ENCODE results near the gene RIPK3. TPM values are rescaled to one million over a fixed set of nuclear protein-coding genes. Genes with fewer than 3 reads are reported as not detected.
A peak's percentile ranks its signal among the peaks of the same experiment; 100 is the strongest.
"Not testable (repeated sequence)": the region's sequence is repeated elsewhere in the genome, so short reads cannot be mapped to it uniquely, and the experiment has no call there.

Gene RIPK3
- total RNA-seq, 1 experiment from 2014 or later: not detected

- H3K9me3 ChIP-seq: no peaks in the 10 kb centered on the region
- H3K4me3 ChIP-seq: no peak overlapping the region
- no peaks in the 10 kb centered on the region for H3K36me3 ChIP-seq
- H3K27me3 ChIP-seq: no peaks in the 10 kb centered on the region
- no peak for DNase-seq
Observed at GRCh38 chr14:24360281-24360680, 20.5 kb upstream of the RIPK3 start.

- H3K9me3 ChIP-seq: no peaks in the 10 kb centered on the region
- H3K4me3 ChIP-seq: no peak overlapping the region
- no peaks in the 10 kb centered on the region for H3K36me3 ChIP-seq
- DNase-seq: no peak
- H3K27me3 ChIP-seq: no peaks in the 10 kb centered on the region
Observed at GRCh38 chr14:24356208-24356607, 16.4 kb upstream of the RIPK3 start.

- DNase-seq: no peak
- H3K9me3 ChIP-seq: no peaks in the 10 kb centered on the region
- no peaks in the 10 kb centered on the region for H3K36me3 ChIP-seq
- H3K4me3 ChIP-seq: no peak overlapping the region
- no peaks in the 10 kb centered on the region for H3K27me3 ChIP-seq
Observed at GRCh38 chr14:24355009-24355408, 15.2 kb upstream of the RIPK3 start.

- peak; percentile 6 for DNase-seq
- H3K27me3 ChIP-seq, H3K9me3 ChIP-seq, H3K4me3 ChIP-seq, H3K36me3 ChIP-seq: not testable (repeated sequence)
Observed at GRCh38 chr14:24354482-24354825, 14.7 kb upstream of the RIPK3 start.

GRCh38 chr14:24353559-24354481 lies 14.0 kb upstream of the RIPK3 start:
- no peaks in the 10 kb centered on the region for H3K27me3 ChIP-seq
- DNase-seq: no peak
- no peaks in the 10 kb centered on the region for H3K9me3 ChIP-seq
- H3K36me3 ChIP-seq: no peaks in the 10 kb centered on the region
- H3K4me3 ChIP-seq: no peak overlapping the region

- H3K27me3 ChIP-seq: no peaks in the 10 kb centered on the region
- no peaks in the 10 kb centered on the region for H3K9me3 ChIP-seq
- H3K4me3 ChIP-seq: no peak overlapping the region
- no peaks in the 10 kb centered on the region for H3K36me3 ChIP-seq
- DNase-seq: peak; percentile 73
Observed at GRCh38 chr14:24351517-24351916, 11.7 kb upstream of the RIPK3 start.

- Histone ChIP-seq H3K36me3 (no peaks in the 10 kb centered on the region), H3K4me3 (no peak overlapping the region), H3K9me3 (no peaks in the 10 kb centered on the region), H3K27me3 (no peaks in the 10 kb centered on the region)
- no peak for DNase-seq
Observed at GRCh38 chr14:24349742-24350141, 10.0 kb upstream of the RIPK3 start.

GRCh38 chr14:24348186-24348585 lies 8.4 kb upstream of the RIPK3 start:
- H3K27me3 ChIP-seq: no peaks in the 10 kb centered on the region
- DNase-seq: no peak
- no peak overlapping the region for H3K4me3 ChIP-seq
- no peaks in the 10 kb centered on the region for H3K36me3 ChIP-seq
- H3K9me3 ChIP-seq: no peaks in the 10 kb centered on the region

- H3K4me3 ChIP-seq: no peak overlapping the region
- H3K27me3 ChIP-seq: no peaks in the 10 kb centered on the region
- H3K36me3 ChIP-seq: no peaks in the 10 kb centered on the region
- H3K9me3 ChIP-seq: no peaks in the 10 kb centered on the region
- DNase-seq: no peak
Observed at GRCh38 chr14:24347134-24347533, 7.3 kb upstream of the RIPK3 start.

- Histone ChIP-seq H3K36me3 (no peaks in the 10 kb centered on the region), H3K27me3 (no peaks in the 10 kb centered on the region), H3K4me3 (no peak overlapping the region), H3K9me3 (no peaks in the 10 kb centered on the region)
- no peak for DNase-seq
Observed at GRCh38 chr14:24343795-24344660, 4.2 kb upstream of the RIPK3 start.

- no peak for DNase-seq
Observed at GRCh38 chr14:24342889-24343288, 3.1 kb upstream of the RIPK3 start.

GRCh38 chr14:24340606-24341005 lies 815 bp upstream of the RIPK3 start:
- Histone ChIP-seq H3K27me3 (no peaks in the 10 kb centered on the region), H3K4me3 (no peak overlapping the region), H3K36me3 (no peaks in the 10 kb centered on the region), H3K9me3 (no peaks in the 10 kb centered on the region)
- DNase-seq: no peak

More at GRCh38 chr14:24342889-24343288, 3.1 kb upstream of the RIPK3 start:
- no peaks in the 10 kb centered on the region for H3K27me3 ChIP-seq
- H3K4me3 ChIP-seq: no peak overlapping the region
- H3K9me3 ChIP-seq: no peaks in the 10 kb centered on the region
- H3K36me3 ChIP-seq: no peaks in the 10 kb centered on the region

GRCh38 chr14:24338843-24339242 lies 948 bp downstream of the RIPK3 start:
- H3K36me3 ChIP-seq: no peaks in the 10 kb centered on the region
- H3K4me3 ChIP-seq: no peak overlapping the region
- H3K9me3 ChIP-seq: no peaks in the 10 kb centered on the region
- DNase-seq: no peak
- H3K27me3 ChIP-seq: no peaks in the 10 kb centered on the region

GRCh38 chr14:24337824-24338175 lies 2.0 kb downstream of the RIPK3 start:
- Histone ChIP-seq H3K4me3 (no peak overlapping the region), H3K27me3 (no peaks in the 10 kb centered on the region)
- no peak for DNase-seq

GRCh38 chr14:24337144-24337823 lies 2.5 kb downstream of the RIPK3 start:
- H3K36me3 ChIP-seq: no peaks in the 10 kb centered on the region
- no peak overlapping the region for H3K4me3 ChIP-seq
- DNase-seq: no peak
- no peaks in the 10 kb centered on the region for H3K9me3 ChIP-seq
- no peaks in the 10 kb centered on the region for H3K27me3 ChIP-seq

More at GRCh38 chr14:24337824-24338175, 2.0 kb downstream of the RIPK3 start:
- Histone ChIP-seq H3K9me3 (no peaks in the 10 kb centered on the region), H3K36me3 (no peaks in the 10 kb centered on the region)

GRCh38 chr14:24335461-24336171 lies 4.2 kb downstream of the RIPK3 start:
- H3K27me3 ChIP-seq: no peaks in the 10 kb centered on the region
- H3K9me3 ChIP-seq: no peaks in the 10 kb centered on the region
- H3K36me3 ChIP-seq: no peaks in the 10 kb centered on the region
- DNase-seq: no peak
- H3K4me3 ChIP-seq: no peak overlapping the region
